Measurements from ENCODE around the gene RABGAP1L.
"Not testable (repeated sequence)": the region's sequence is repeated elsewhere in the genome, so short reads cannot be mapped to it uniquely, and the experiment has no call there.

RABGAP1L gene

GRCh38 chr1:174786358-174786757 lies 627.0 kb downstream of the RABGAP1L start:
- DNase-seq = no peak

- DNase-seq = no peak
Observed at GRCh38 chr1:174786760-174787159, 627.4 kb downstream of the RABGAP1L start.

GRCh38 chr1:174788981-174789380 lies 629.7 kb downstream of the RABGAP1L start:
- no peak for DNase-seq

- no peak for DNase-seq
Observed at GRCh38 chr1:174789399-174789798, 630.1 kb downstream of the RABGAP1L start.

GRCh38 chr1:174791863-174792262 lies 632.5 kb downstream of the RABGAP1L start:
- no peak for DNase-seq

- DNase-seq = no peak
Observed at GRCh38 chr1:174794861-174795260, 635.5 kb downstream of the RABGAP1L start.

GRCh38 chr1:174795806-174796205 lies 636.5 kb downstream of the RABGAP1L start:
- DNase-seq = no peak

GRCh38 chr1:174797398-174797797 lies 638.1 kb downstream of the RABGAP1L start:
- DNase-seq = no peak

- DNase-seq = no peak
Observed at GRCh38 chr1:174799136-174799479, 639.8 kb downstream of the RABGAP1L start.

- peak; percentile 20 for DNase-seq
Observed at GRCh38 chr1:174800216-174800851, 641.0 kb downstream of the RABGAP1L start.

GRCh38 chr1:174800876-174801275 lies 641.6 kb downstream of the RABGAP1L start:
- no peak for DNase-seq

- no peak for DNase-seq
Observed at GRCh38 chr1:174809755-174810280, 650.5 kb downstream of the RABGAP1L start.

GRCh38 chr1:174812016-174812415 lies 652.7 kb downstream of the RABGAP1L start:
- DNase-seq = no peak

GRCh38 chr1:174812656-174813055 lies 653.3 kb downstream of the RABGAP1L start:
- DNase-seq = no peak

- DNase-seq = peak; percentile 38
Observed at GRCh38 chr1:174815036-174815435, 655.7 kb downstream of the RABGAP1L start.

- DNase-seq = no peak
Observed at GRCh38 chr1:174815474-174815908, 656.2 kb downstream of the RABGAP1L start.

GRCh38 chr1:174816621-174817020 lies 657.3 kb downstream of the RABGAP1L start:
- not testable (repeated sequence) for DNase-seq

GRCh38 chr1:174818014-174818616 lies 658.8 kb downstream of the RABGAP1L start:
- no peak for DNase-seq

GRCh38 chr1:174818951-174819350 lies 659.6 kb downstream of the RABGAP1L start:
- no peak for DNase-seq

- DNase-seq = no peak
Observed at GRCh38 chr1:174819596-174819995, 660.3 kb downstream of the RABGAP1L start.

- DNase-seq = no peak
Observed at GRCh38 chr1:174825127-174825526, 665.8 kb downstream of the RABGAP1L start.

GRCh38 chr1:174825806-174826205 lies 666.5 kb downstream of the RABGAP1L start:
- no peak for DNase-seq

GRCh38 chr1:174828264-174828663 lies 668.9 kb downstream of the RABGAP1L start:
- no peak for DNase-seq

GRCh38 chr1:174829990-174830389 lies 670.7 kb downstream of the RABGAP1L start:
- no peak for DNase-seq

- no peak for DNase-seq
Observed at GRCh38 chr1:174836543-174836942, 677.2 kb downstream of the RABGAP1L start.

Measured in stimulated activated CD4-positive, alpha-beta T cell treated with anti-CD3 and anti-CD28 coated beads, Interleukin-15, amount 100 ng/mL, for 24 hours (primary cell).